ENCODE measurements around the gene TSKS.

DNA sequence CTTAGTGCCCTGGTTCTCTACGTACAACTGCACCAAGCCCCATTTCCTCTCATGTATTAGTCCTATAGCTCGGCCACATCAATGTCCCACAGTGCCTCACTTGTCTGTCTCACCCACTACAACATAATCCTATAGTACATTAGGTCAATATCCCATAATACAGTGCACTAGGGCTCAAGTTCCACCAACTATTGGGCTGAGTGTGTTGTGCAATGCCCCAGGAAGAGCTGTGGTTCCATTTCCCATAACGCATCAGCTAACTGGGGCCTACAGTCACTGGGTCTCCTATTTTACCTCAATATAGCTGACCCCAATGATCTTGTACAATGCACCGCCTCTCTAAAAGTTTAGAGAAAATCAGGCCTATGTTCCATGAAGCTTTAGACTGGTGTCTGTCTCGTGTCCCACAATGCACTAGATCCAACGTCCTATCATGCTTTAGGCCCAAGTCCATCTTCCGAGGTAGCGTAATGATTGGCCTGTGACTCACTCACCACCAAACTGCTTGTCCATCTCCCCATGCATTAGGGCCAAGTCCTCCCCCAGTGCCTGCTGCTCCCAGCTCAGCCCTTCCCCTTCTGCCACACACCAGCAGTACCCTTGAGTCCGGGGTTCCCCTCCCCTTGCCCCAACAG is 21.8 kb downstream of the TSKS start:
- TF ChIP-seq POLR2A (IDR thresholded peaks at IDR 0.05) (no peak), EP300 (IDR thresholded peaks at IDR 0.05) (no peak)
- TF ChIP-seq, protein P1, sequence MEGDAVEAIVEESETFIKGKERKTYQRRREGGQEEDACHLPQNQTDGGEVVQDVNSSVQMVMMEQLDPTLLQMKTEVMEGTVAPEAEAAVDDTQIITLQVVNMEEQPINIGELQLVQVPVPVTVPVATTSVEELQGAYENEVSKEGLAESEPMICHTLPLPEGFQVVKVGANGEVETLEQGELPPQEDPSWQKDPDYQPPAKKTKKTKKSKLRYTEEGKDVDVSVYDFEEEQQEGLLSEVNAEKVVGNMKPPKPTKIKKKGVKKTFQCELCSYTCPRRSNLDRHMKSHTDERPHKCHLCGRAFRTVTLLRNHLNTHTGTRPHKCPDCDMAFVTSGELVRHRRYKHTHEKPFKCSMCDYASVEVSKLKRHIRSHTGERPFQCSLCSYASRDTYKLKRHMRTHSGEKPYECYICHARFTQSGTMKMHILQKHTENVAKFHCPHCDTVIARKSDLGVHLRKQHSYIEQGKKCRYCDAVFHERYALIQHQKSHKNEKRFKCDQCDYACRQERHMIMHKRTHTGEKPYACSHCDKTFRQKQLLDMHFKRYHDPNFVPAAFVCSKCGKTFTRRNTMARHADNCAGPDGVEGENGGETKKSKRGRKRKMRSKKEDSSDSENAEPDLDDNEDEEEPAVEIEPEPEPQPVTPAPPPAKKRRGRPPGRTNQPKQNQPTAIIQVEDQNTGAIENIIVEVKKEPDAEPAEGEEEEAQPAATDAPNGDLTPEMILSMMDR (IDR thresholded peaks at IDR 0.05): no peak
